Skeletal muscle tissue (tissue), 4 donors: ENCODE results near the gene COG4. TPM values are rescaled to one million over a fixed set of nuclear protein-coding genes. Genes with fewer than 3 reads are reported as not detected.
A peak's percentile ranks its signal among the peaks of the same experiment; 100 is the strongest.

ENCODE experiments used
- H3K27ac ChIP-seq: one replicate; pipeline ENCODE4 v1.7.0; 2013; ENCODE audit warnings: mild to moderate bottlenecking, low read depth, low read length, inconsistent platforms
- H3K27me3 ChIP-seq, 3 donors: one replicate each; pipeline ENCODE4 v1.7.0; 2013; ENCODE audit warnings: low read length in 3 of 3; ENCODE audit not compliant: control insufficient read depth in 3 of 3, insufficient read depth in 3 of 3
- H3K36me3 ChIP-seq, 3 donors: one replicate each; pipeline ENCODE4 v1.7.0; 2013; ENCODE audit warnings: low read length in 3 of 3; ENCODE audit not compliant: control insufficient read depth in 3 of 3, insufficient read depth in 3 of 3
- H3K4me1 ChIP-seq, 3 donors: one replicate each; pipeline ENCODE4 v1.7.0; 2013; ENCODE audit warnings: low read length in 3 of 3, mild to moderate bottlenecking in 3 of 3; ENCODE audit not compliant: control insufficient read depth in 3 of 3, insufficient read depth in 3 of 3
- H3K4me3 ChIP-seq, 3 donors: one replicate each; pipeline ENCODE4 v1.7.0; 2013; ENCODE audit warnings: low read length in 3 of 3
- H3K9ac ChIP-seq, 3 donors: one replicate each; pipeline ENCODE4 v1.7.0; 2013; ENCODE audit warnings: low read length in 3 of 3, mild to moderate bottlenecking in 3 of 3, moderate library complexity in 2 of 3, low read depth in 1 of 3
- H3K9me3 ChIP-seq, 3 donors: one replicate each; pipeline ENCODE4 v1.7.0; 2013; ENCODE audit warnings: low read length in 3 of 3; ENCODE audit not compliant: control insufficient read depth in 3 of 3
- total RNA-seq: library from RNA; depleted of rRNA; stranded (reverse); fragments of >200 nt; gene quantifications from one replicate; pipeline ENCODE4 v1.2.3, GENCODE V29; 2014
- donor health status: Osteomylitis.

The COG4 gene
- total RNA-seq, 1 donor from 2014 or later: 66.8 TPM

DNA sequence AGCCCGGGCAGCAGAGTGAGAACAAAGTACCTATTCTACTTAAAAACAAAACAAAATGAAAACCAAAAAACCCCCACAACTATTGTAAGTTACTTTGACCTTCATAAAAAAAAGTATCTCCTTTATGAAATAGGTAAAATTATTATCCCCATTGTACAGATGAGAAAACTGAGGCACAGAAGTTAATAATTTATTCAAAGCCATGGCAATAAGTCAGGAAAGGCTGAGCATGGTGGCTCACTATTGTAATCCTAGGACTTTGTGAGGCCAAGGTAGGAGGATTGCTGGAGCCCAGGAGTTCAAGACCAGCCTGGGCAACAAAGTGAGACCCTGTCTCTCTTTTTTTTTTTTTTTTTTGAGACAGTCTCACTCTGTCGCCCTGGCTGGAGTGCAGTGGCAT lies 38.5 kb downstream of the COG4 start:
- H3K9ac ChIP-seq: no peak overlapping the region
- peaks cover 0 to 6% (median under 1%) of the 10 kb centered on the region in 3 donors for H3K4me1 ChIP-seq
- peaks cover 28 to 53% (median 40%) of the 10 kb centered on the region in 3 donors for H3K36me3 ChIP-seq
- H3K9me3 ChIP-seq: no peaks in the 10 kb centered on the region
- no peaks in the 10 kb centered on the region for H3K27me3 ChIP-seq
- no peak overlapping the region for H3K4me3 ChIP-seq
- no peak overlapping the region for H3K27ac ChIP-seq

DNA sequence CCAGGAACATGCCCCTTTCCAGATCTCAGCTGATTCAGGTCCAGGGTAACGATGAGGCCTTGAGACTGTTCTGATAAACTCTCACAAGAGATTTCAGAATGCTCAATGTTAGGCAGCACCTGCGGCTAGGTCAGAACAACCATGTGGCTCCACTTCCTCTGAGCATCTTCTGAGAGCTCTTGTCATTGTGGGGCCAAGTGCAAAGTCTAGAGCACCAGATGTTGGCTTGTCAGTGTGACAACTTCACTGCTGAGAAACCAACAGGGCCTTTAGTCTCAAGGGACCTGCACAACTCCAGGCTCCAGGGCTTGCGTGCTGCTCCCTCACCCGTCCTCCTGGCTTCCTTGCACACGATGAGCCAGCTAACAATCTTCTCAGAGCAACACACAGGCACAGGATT lies 39.9 kb downstream of the COG4 start:
- Histone ChIP-seq H3K9ac (no peak overlapping the region), H3K9me3 (no peaks in the 10 kb centered on the region), H3K27ac (no peak overlapping the region), H3K4me3 (no peak overlapping the region), H3K27me3 (no peaks in the 10 kb centered on the region), H3K4me1 (peaks cover 4 to 15% (median 12%) of the 10 kb centered on the region in 3 donors), H3K36me3 (peaks cover 42 to 62% (median 51%) of the 10 kb centered on the region in 3 donors)

- Histone ChIP-seq H3K27me3 (no peaks in the 10 kb centered on the region), H3K9ac (no peak overlapping the region), H3K4me3 (no peak overlapping the region), H3K36me3 (peaks cover 46 to 69% (median 55%) of the 10 kb centered on the region in 3 donors), H3K4me1 (peaks cover 5 to 17% (median 12%) of the 10 kb centered on the region in 3 donors), H3K27ac (no peak overlapping the region), H3K9me3 (no peaks in the 10 kb centered on the region)
These were observed 40.7 kb downstream of the COG4 start for GRCh38 chr16:70482624-70483023.

DNA sequence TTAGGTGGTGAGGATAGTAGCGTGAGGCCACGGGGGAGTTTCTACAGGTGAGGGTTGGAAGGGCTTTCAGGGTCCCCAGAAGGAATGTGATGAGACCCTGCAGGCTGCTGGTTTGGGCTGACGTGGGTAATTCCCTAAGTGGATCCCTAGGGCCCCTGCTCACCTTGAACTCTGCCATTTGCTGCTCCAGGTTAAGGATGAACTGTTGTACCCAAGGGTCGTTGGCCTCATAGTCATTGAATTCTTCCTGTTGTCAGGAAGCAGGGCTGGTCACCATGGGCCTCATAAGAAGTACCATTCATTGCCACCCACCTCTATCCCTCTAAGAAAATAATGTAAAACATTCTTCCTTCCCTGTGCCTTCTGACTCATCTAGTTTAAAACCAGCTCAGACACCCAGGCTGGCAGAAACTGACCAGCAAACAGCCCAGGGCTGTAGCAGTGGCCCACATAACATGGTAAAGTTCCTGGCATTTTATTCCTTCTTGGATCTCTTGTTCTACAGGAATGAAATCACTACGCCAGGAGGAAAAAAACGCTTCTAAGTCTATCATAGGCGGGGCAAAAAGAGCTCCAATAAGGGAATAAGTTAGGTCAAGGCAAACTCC lies 41.3 kb downstream of the COG4 start:
- no peaks in the 10 kb centered on the region for H3K27me3 ChIP-seq
- H3K4me1 ChIP-seq: peaks cover 5 to 17% (median 12%) of the 10 kb centered on the region in 3 donors
- no peak overlapping the region for H3K4me3 ChIP-seq
- H3K9ac ChIP-seq: no peak overlapping the region
- H3K9me3 ChIP-seq: no peaks in the 10 kb centered on the region
- H3K27ac ChIP-seq: no peak overlapping the region
- H3K36me3 ChIP-seq: peaks cover 46 to 66% (median 57%) of the 10 kb centered on the region in 3 donors

DNA sequence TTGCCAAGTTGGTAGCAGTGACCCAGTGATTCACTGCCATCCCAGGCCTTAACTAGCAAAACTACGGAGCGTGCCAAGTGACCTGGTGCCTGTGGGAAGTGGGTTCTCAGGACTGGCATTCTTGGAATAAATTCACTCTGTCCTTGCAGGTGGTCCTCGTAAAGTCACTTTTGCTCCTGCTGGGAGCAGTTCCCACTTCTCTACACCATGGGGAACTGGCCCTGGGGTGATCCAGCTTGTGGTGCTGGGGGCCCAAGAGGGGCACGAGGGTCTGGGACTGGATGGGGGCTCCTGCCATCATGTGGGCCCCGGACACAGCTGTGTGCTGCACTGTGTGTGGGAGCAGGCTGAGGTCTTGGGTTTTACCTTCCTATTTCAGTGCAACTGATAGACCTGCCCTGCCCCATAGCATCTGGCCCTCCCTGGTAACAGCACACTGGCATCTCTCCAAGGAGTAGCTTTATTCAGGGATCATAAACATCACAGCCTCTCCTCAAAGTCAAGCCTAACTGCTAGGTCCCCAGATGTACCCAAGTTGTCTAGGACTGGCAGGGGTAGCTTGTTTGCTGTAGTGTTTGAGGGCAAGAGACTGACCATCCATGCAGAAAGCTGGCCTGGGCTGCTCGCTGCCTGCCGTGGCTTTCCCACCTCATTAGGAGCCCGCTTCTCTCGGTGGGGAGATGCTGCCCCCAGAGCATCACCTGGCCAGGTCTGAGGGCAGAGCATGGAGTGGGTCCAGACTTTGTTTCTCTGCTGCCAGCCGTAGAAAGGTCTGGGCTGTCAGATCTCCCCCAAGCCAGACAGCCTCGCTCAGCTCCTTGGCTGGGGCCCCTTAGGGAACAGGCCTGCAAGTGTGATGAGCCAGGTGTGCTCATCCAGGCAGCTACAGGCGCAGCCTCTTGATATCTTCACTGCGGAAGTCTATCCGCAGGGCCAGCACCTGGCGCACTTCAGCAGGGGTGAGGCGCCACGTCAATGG lies 42.9 kb downstream of the COG4 start:
- Histone ChIP-seq H3K4me3 (no peak overlapping the region), H3K9me3 (no peaks in the 10 kb centered on the region), H3K27ac (no peak overlapping the region), H3K9ac (peak overlapping the region in 1 of 3 donors; percentile 25), H3K4me1 (peaks cover 15 to 26% (median 23%) of the 10 kb centered on the region in 3 donors), H3K36me3 (peaks cover 46 to 68% (median 54%) of the 10 kb centered on the region in 3 donors), H3K27me3 (no peaks in the 10 kb centered on the region)

- no peak overlapping the region for H3K4me3 ChIP-seq
- H3K9me3 ChIP-seq: no peaks in the 10 kb centered on the region
- H3K9ac ChIP-seq: peak overlapping the region in 1 of 3 donors; percentile 25
- H3K4me1 ChIP-seq: peaks cover 15 to 26% (median 25%) of the 10 kb centered on the region in 3 donors
- no peaks in the 10 kb centered on the region for H3K27me3 ChIP-seq
- H3K36me3 ChIP-seq: peaks cover 45 to 74% (median 57%) of the 10 kb centered on the region in 3 donors
- no peak overlapping the region for H3K27ac ChIP-seq
These were observed 44.4 kb downstream of the COG4 start for GRCh38 chr16:70478912-70479341.

- no peaks in the 10 kb centered on the region for H3K27me3 ChIP-seq
- H3K27ac ChIP-seq: peak overlapping the region; percentile 87
- peaks cover 22 to 33% (median 32%) of the 10 kb centered on the region in 3 donors for H3K4me1 ChIP-seq
- H3K36me3 ChIP-seq: peaks cover 40 to 74% (median 55%) of the 10 kb centered on the region in 3 donors
- no peaks in the 10 kb centered on the region for H3K9me3 ChIP-seq
- H3K4me3 ChIP-seq: no peak overlapping the region
- no peak overlapping the region for H3K9ac ChIP-seq
These were observed 45.2 kb downstream of the COG4 start for GRCh38 chr16:70478169-70478568.

DNA sequence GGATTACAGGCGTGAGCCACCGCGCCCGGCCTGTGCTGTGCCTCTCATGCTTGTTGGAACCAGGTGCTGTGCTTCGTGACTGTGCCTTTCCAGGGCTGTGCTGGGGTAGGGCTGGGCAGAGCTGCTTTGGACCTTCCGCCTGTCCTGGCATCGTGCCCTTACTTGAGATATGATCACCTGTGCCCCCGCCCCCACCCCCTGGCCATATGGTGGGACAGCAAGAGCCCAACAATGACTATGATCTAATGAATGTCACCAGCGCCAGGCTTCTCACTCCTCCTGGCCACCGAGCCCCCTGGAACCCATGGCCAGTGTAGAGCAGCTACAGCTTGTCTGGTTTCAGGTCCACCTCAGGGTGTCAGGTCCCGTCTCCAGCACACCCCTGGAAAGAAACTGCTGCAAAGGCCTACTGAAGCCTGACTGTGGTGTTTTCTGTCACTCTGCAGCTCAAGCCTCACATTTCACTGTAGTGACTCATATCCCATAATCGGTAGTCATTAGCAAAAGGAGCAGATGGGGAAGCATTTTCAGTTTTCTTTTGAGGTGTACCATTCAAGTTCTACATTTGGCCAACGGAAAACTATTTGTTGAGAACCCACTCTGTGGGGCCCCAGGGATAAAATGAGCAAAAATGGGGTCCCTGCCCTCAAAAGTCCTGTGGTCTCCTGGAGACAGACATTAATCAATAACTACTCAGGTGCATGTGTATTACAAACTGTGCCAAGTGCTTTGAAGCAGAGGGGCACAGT lies 46.9 kb downstream of the COG4 start:
- Histone ChIP-seq H3K36me3 (peaks cover 40 to 66% (median 45%) of the 10 kb centered on the region in 3 donors), H3K4me1 (peaks cover 23 to 37% (median 34%) of the 10 kb centered on the region in 3 donors), H3K27me3 (no peaks in the 10 kb centered on the region), H3K9me3 (no peaks in the 10 kb centered on the region), H3K4me3 (peak overlapping the region in 1 of 3 donors; percentile 22), H3K9ac (peak overlapping the region; percentile 62 to 71 (median 66)), H3K27ac (peak overlapping the region; percentile 87)

GRCh38 chr16:70475054-70475871 lies 48.1 kb downstream of the COG4 start:
- H3K4me3 ChIP-seq: no peak overlapping the region
- no peak overlapping the region for H3K9ac ChIP-seq
- H3K4me1 ChIP-seq: peaks cover 23 to 42% (median 39%) of the 10 kb centered on the region in 3 donors
- H3K36me3 ChIP-seq: peaks cover 34 to 54% (median 37%) of the 10 kb centered on the region in 3 donors
- H3K27ac ChIP-seq: no peak overlapping the region
- H3K27me3 ChIP-seq: no peaks in the 10 kb centered on the region
- H3K9me3 ChIP-seq: no peaks in the 10 kb centered on the region
